ENCODE measurements around the gene TRPC3.

The TRPC3 gene
- 0.24 to 0.42 reads per million in 2 donors for total RNA-seq

GRCh38 chr4:121951521-121952110 lies at the start of gene TRPC3:
TSS of gene TRPC3 (minus strand) at chr4:121952060. CDS start at chr4:121951680, 380 bp downstream.
- peak; percentile 23 for DNase-seq

GRCh38 chr4:122000849-122001248 lies 49.0 kb upstream of the TRPC3 start:
- DNase-seq: no peak

- DNase-seq: no peak
These were observed 46.2 kb upstream of the TRPC3 start for GRCh38 chr4:121998024-121998423.

- no peak for DNase-seq
These were observed 44.1 kb upstream of the TRPC3 start for GRCh38 chr4:121995790-121996537.

- DNase-seq: no peak
These were observed 40.1 kb upstream of the TRPC3 start for GRCh38 chr4:121991968-121992367.

- no peak for DNase-seq
These were observed 38.6 kb upstream of the TRPC3 start for GRCh38 chr4:121990489-121990888.

- no peak for DNase-seq
These were observed 37.9 kb upstream of the TRPC3 start for GRCh38 chr4:121989715-121990114.

GRCh38 chr4:121988950-121989349 lies 37.1 kb upstream of the TRPC3 start:
- no peak for DNase-seq

GRCh38 chr4:121980643-121981042 lies 28.8 kb upstream of the TRPC3 start:
- DNase-seq: no peak

- no peak for DNase-seq
These were observed 26.3 kb upstream of the TRPC3 start for GRCh38 chr4:121978172-121978516.

GRCh38 chr4:121977251-121978171 lies 25.7 kb upstream of the TRPC3 start:
- DNase-seq: no peak

GRCh38 chr4:121975784-121976183 lies 23.9 kb upstream of the TRPC3 start:
- no peak for DNase-seq

- no peak for DNase-seq
These were observed 22.0 kb upstream of the TRPC3 start for GRCh38 chr4:121973816-121974215.

GRCh38 chr4:121968859-121969258 lies 17.0 kb upstream of the TRPC3 start:
- DNase-seq: no peak

GRCh38 chr4:121964958-121965357 lies 13.1 kb upstream of the TRPC3 start:
- no peak for DNase-seq

GRCh38 chr4:121960818-121961217 lies 9.0 kb upstream of the TRPC3 start:
- no peak for DNase-seq

GRCh38 chr4:121958777-121959176 lies 6.9 kb upstream of the TRPC3 start:
- DNase-seq: no peak

- DNase-seq: no peak
These were observed 5.4 kb upstream of the TRPC3 start for GRCh38 chr4:121957266-121957665.

- no peak for DNase-seq
These were observed 2.0 kb upstream of the TRPC3 start for GRCh38 chr4:121953860-121954259.

GRCh38 chr4:121952290-121952689 lies 430 bp upstream of the TRPC3 start:
- DNase-seq: no peak

- peak; percentile 8 for DNase-seq
These were observed 960 bp downstream of the TRPC3 start for GRCh38 chr4:121950680-121951520.

GRCh38 chr4:121950212-121950679 lies 1.6 kb downstream of the TRPC3 start:
- peak; percentile 82 for DNase-seq

All from T-helper 9 cell (primary cell).